ENCODE measurements around the gene EID1. TPM values are rescaled to one million over a fixed set of nuclear protein-coding genes. Genes with fewer than 3 reads are reported as not detected.

The EID1 gene
- total and polyA plus RNA-seq, 9 of the 15 experiments (the other 6 are each of a cell fraction or from before 2014, with no cell fraction given) = 46.5 to 211 (median 143) TPM

DNA sequence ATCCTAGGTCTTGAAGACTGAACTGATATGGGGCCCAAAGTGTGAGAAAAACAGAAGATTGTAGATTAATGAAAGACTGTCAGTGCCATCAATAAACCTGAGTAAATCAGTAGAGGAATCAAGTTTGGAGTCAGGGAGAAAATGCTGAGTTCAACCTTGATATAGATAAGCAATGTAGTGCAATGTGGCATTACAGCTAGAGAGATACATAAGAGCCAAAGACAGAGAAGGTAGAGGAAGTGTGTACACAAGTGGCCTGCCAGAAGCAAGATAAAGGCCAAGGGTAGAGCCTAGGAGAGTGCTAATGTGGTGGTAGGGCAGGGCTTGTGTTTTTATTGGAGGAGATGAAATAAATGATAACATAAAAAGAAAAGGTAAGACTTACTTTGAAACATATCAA is 26.0 kb upstream of the EID1 start:
- intact Hi-C loops (cut with micrococcal nuclease) (no loop called here), in situ Hi-C loops (cut with MboI) (loop anchor here (10.0 kb wide), 1 partner anchor 1293 kb away; no protein-coding TSS in a partner anchor)
- Histone ChIP-seq H3K27ac (ENCODE audit: extremely low read depth, low read depth, low read length) (no peak overlapping the region), H3K36me3 (ENCODE audit: control insufficient read depth, insufficient read depth, low read length) (no peaks in the 10 kb centered on the region), H3K4me1 (replicated peaks in 1 of 2; ENCODE audit: control insufficient read depth in 2 of 2, insufficient read depth in 2 of 2, low read length in 2 of 2) (peaks cover 0 to 22% of the 10 kb centered on the region in 2 experiments; a peak in 3 of 5 replicates), H3K27me3 (ENCODE audit: control insufficient read depth in 2 of 2, insufficient read depth in 2 of 2, low read length in 2 of 2) (no peaks in the 10 kb centered on the region), H2AFZ (ENCODE audit: low read depth, low read length) (no peak overlapping the region), H3K9me1 (ENCODE audit: control insufficient read depth, insufficient read depth, low read length) (no peaks in the 10 kb centered on the region), H3K9ac (ENCODE audit: insufficient read depth in 1 of 2, low read depth in 2 of 2, low read length in 2 of 2) (no peak overlapping the region), H3K4me3 (no peak overlapping the region), H4K20me1 (replicated peaks; ENCODE audit: control insufficient read depth, insufficient read depth, low read length) (no peaks in the 10 kb centered on the region), H3K4me2 (ENCODE audit: insufficient read depth, low read length) (no peak overlapping the region), H3K9me3 (replicated peaks; ENCODE audit: control insufficient read depth, insufficient read depth, low read depth, low read length) (no peaks in the 10 kb centered on the region), H3K79me2 (ENCODE audit: control insufficient read depth, insufficient read depth, low read length) (no peaks in the 10 kb centered on the region)
- DNase-seq (ENCODE audit: extremely low read depth in 1 of 4, low spot score in 3 of 4) (peak in 2 of 4 experiments; percentile 44 to 61), ATAC-seq (peak; percentile 81), FAIRE-seq (peak; percentile 74)
- BruUV-seq (replicated peaks) = no TSS peak
- ChIA-PET CTCF (ENCODE audit: low intra/inter-chr PET ratio) (no interaction called here), POLR2A (no interaction called here)
- TF ChIP-seq TRIM24 (IDR thresholded peaks at IDR 0.05) (peak; percentile 53 to 78; a peak in 3 of 4 replicates), LEF1 (IDR thresholded peaks at IDR 0.05) (peak; percentile 43; the same call in 1 of the 2 replicates), FOXA1 (IDR thresholded peaks at IDR 0.05; ENCODE audit: borderline replicate concordance) (peak; percentile 76), SMARCA4 (IDR thresholded peaks at IDR 0.05) (peak; percentile 96), EP300 (IDR thresholded peaks at IDR 0.05; ENCODE audit: low read length) (peak; percentile 78), NFIC (IDR thresholded peaks at IDR 0.05) (peak; percentile 72), MEIS2 (IDR thresholded peaks at IDR 0.05; ENCODE audit: partially characterized antibody) (peak; percentile 11), C11orf30 (IDR thresholded peaks at IDR 0.05; ENCODE audit: low read depth) (peak; percentile 35; the same call in 1 of the 2 replicates), STAG1 (CRISPR knock-in tag; IDR thresholded peaks at IDR 0.05; ENCODE audit: borderline replicate concordance) (no peak), NBN (IDR thresholded peaks at IDR 0.05; ENCODE audit: low read depth) (0 out of 2 replicates have a peak, but pooled peaks have one; percentile 50), CTBP1 (IDR thresholded peaks at IDR 0.05; ENCODE audit: borderline replicate concordance) (peak; percentile 36; the same call in 1 of the 2 replicates), SPI1 (IDR thresholded peaks at IDR 0.05; ENCODE audit: borderline replicate concordance, low read depth, low read length) (peak; percentile 36; the same call in 1 of the 2 replicates), MTA2 (IDR thresholded peaks at IDR 0.05; ENCODE audit: low read depth) (peak; percentile 88), TEAD4 (IDR thresholded peaks at IDR 0.05; ENCODE audit: low read length) (peak; percentile 90), TEAD4 (CRISPR knock-in tag; IDR thresholded peaks at IDR 0.05; ENCODE audit: borderline replicate concordance) (no peak), WHSC1 (IDR thresholded peaks at IDR 0.05; ENCODE audit: low read length) (no peak), RB1 (IDR thresholded peaks at IDR 0.05; ENCODE audit: low read depth) (no peak), HDAC1 (IDR thresholded peaks at IDR 0.05) (peak in 1 of 2 experiments; percentile 62; a peak in 1 of 4 replicates), FOXK2 (conservative IDR thresholded peaks at IDR 0.05 in 1 of 2, IDR thresholded peaks at IDR 0.05 in 1 of 2; ENCODE audit: low read depth in 2 of 2) (peak; percentile 42 to 44; a peak in 1 of 4 replicates), ERF (CRISPR knock-in tag; IDR thresholded peaks at IDR 0.05) (no peak), ZEB2 (IDR thresholded peaks at IDR 0.05) (peak; percentile 58; the same call in 1 of the 2 replicates), PHF8 (IDR thresholded peaks at IDR 0.05; ENCODE audit: borderline replicate concordance, low read length) (no peak), MAFF (IDR thresholded peaks at IDR 0.05; ENCODE audit: low read length) (peak; percentile 33; the same call in 1 of the 2 replicates), MECOM (CRISPR knock-in tag; IDR thresholded peaks at IDR 0.05) (no peak), NFE2 (IDR thresholded peaks at IDR 0.05; ENCODE audit: low read depth) (peak; percentile 74), TAL1 (IDR thresholded peaks at IDR 0.05) (peak; percentile 93), SRSF7 (optimal IDR thresholded peaks at IDR 0.05; ENCODE audit: low read depth, low read length) (no peak), FOXP1 (CRISPR knock-in tag; IDR thresholded peaks at IDR 0.05) (no peak)
- TF ChIP-seq, protein P1, sequence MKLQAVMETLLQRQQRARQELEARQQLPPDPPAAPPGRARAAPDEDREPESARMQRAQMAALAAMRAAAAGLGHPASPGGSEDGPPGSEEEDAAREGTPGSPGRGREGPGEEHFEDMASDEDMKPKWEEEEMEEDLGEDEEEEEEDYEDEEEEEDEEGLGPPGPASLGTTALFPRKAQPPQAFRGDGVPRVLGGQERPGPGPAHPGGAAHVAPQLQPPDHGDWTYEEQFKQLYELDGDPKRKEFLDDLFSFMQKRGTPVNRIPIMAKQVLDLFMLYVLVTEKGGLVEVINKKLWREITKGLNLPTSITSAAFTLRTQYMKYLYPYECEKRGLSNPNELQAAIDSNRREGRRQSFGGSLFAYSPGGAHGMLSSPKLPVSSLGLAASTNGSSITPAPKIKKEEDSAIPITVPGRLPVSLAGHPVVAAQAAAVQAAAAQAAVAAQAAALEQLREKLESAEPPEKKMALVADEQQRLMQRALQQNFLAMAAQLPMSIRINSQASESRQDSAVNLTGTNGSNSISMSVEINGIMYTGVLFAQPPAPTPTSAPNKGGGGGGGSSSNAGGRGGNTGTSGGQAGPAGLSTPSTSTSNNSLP (IDR thresholded peaks at IDR 0.05; ENCODE audit: borderline replicate concordance, low read depth, low read length) = peak; percentile 36; the same call in 1 of the 2 replicates
